Measurements from ENCODE around the gene PCNT.

Gene PCNT

DNA sequence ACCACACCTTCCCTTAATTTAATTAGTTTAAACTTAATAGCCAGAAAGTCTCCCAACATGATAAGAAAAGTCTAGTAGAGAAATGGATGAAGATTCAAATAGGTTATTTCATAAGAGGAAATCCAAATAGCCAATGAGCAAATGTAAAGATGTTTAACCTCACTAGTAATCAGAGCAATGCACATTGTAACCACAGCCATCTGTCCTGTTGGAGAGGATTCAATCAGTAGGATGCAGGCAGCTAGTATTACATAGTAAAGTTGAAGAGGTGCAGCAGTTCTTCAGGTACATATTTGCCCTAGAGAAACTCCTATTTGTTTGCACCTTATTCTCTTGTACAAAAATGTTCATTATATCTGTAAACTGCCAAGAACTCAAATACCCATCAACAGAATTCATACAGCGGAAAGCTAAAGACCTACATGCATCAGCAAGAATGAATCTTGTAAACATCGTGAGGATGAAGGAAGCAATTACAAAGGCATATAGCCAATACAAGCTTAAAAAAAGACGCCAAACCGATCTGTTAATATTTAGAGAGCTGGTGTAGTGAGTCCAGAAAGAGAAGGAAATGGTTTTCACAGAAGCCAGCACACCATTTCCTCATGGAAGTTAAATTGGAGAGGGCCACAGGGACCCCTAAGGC, 162.6 kb downstream of the PCNT start:
- DNase-seq: no peak

DNA sequence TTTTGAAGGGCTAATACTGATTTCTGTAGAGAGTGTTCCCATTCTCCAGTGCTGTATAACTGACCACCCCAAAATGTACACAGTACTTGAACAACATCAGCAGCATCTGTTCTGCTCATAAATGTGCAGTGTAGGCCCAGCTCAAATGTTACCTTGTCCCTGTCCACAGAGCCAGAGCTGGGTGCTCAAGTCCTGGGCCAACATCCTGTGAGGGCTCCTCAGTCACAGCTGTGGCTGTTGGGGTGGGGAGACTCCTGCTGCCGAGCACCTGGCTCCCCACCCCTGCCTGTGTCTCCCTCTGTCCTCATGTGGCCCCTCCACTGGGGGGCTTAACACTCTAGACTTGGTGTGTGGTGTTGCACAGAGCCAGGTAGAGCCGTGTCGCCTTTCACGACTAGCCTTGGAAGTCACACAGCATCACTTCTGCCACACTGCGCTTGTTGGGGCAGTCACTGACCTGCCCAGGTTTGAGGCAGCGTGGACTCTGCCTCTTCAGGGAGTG, 165.3 kb downstream of the PCNT start:
- no peak for DNase-seq

DNA sequence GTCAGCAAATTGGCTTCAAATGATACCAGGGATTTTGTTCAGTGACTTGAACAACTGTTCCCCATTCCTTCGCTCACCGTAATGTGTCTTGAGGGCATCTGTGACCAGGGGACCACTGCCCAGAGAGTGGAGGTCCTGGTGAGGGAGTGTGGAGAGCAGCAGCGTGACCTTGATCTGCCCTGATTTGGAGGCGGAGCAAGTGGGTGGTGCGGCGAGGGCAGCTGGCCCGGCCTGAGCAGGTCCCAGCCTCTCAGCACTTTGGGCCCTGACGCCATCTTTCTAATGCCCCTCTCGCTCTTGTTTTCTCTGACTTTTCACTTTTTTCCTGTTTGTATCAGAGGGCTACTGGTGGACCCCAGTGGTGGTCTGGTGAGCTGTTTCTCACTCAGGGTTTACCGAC, 165.8 kb downstream of the PCNT start:
- no peak for DNase-seq

DNA sequence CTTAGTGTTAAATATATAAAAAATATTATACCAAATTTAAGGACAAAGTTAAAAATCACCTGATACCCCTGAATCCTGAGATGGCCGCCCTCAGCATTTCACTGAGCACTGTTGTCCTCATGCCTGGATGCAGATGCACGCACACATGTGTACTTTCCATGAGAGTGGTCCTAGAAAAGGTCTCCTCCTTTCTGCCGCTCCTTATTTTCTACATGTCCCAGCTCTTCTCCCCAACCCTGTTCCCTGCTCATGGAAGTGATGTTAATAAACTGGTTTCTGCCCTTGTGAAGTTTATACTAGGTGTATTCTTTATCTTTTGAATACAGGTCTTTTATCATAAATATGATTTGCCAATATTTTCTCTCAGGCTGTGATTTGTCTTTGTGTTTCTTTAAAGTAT, 167.6 kb downstream of the PCNT start:
- no peak for DNase-seq

DNA sequence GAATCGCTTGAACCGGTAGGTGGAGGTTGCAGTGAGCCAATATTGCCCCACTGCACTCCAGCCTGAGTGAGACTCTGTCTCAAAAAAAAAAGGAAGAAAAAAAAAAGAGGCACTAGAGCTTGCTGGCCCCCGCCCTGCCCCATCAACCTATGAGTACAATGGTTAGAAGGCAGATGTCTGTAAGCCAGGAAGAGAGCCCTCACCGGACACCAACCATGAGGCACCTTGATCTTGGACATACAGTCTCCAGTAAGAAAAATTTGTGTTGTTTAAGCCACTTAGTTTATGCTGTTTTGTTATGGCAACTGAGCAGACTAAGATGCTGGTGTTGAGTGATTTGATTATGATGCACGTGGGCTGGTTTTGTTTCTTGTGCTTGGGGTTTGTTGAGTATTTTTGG, 168.9 kb downstream of the PCNT start:
- no peak for DNase-seq

DNA sequence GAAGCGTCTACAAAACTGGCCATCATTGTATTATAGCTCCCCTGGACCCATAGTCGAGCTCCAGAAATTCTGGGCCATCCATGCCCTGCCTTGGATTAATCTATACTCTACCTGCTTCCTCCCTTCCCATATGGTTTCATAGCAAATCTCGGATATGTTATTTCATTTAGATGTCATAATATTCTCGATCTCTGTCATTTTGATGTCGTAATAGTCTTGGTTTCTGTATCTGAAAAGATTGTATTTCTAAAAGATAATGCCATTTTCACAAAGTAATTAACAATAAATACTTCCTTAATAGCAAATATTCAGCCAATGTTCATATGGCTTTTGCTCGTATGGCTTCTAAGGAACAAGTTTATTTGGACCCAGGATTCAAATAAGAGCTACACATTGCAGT, 169.9 kb downstream of the PCNT start:
- no peak for DNase-seq

All from NCI-H226 (cell line).